Fibroblast of lung (primary cell): ENCODE data around the gene BASP1. TPM values are rescaled to one million over a fixed set of nuclear protein-coding genes. Genes with fewer than 3 reads are reported as not detected.

ENCODE experiments used
- DNase-seq, 2 donors: peaks; one replicate each; pipeline versions ENCODE4 v3.0.0 to v3.0.0-alpha.2; 2010; ENCODE audit warnings: low read depth in 2 of 2
- H2AFZ ChIP-seq: 2 replicates; pipeline ENCODE4 v1.5.1; 2012; ENCODE audit warnings: low read length, control low read depth, inconsistent platforms
- H3K27ac ChIP-seq: 2 replicates; pipeline ENCODE4 v1.5.1; 2011; ENCODE audit warnings: low read length, control low read depth; ENCODE audit not compliant: insufficient read depth
- H3K27me3 ChIP-seq: 2 replicates; pipeline ENCODE4 v1.5.1; 2011; ENCODE audit warnings: mild to moderate bottlenecking, low read length; ENCODE audit not compliant: control insufficient read depth, insufficient read depth
- H3K36me3 ChIP-seq: 2 replicates; pipeline ENCODE4 v1.5.1; 2011; ENCODE audit warnings: low read length; ENCODE audit not compliant: control insufficient read depth, insufficient read depth
- H3K4me1 ChIP-seq: 2 replicates; pipeline ENCODE4 v1.5.1; 2011; ENCODE audit warnings: low read length; ENCODE audit not compliant: control insufficient read depth, insufficient read depth; ENCODE audit errors: extremely low read depth
- H3K4me2 ChIP-seq: 2 replicates; pipeline ENCODE4 v1.5.1; 2011; ENCODE audit warnings: low read length, control low read depth; ENCODE audit not compliant: insufficient read depth; ENCODE audit errors: extremely low read depth
- H3K4me3 ChIP-seq, 4 experiments: fragments of 200-600 bp in 1 of 4; sonication (generic) in 1 of 4; replicated peaks in 1 of 4; 2 replicates each; pipeline ENCODE4 v1.5.1; 2011 to 2016; ENCODE audit warnings: low read length in 4 of 4, low read depth in 3 of 4, mild to moderate bottlenecking in 3 of 4, control low read depth in 2 of 4, inconsistent platforms in 1 of 4, mixed read lengths in 1 of 4; ENCODE audit not compliant: insufficient read depth in 1 of 4; ENCODE audit errors: control extremely low read depth in 1 of 4
- H3K79me2 ChIP-seq: 2 replicates; pipeline ENCODE4 v1.5.1; 2012; ENCODE audit warnings: mild to moderate bottlenecking, low read length, inconsistent platforms; ENCODE audit not compliant: control insufficient read depth, insufficient read depth
- H3K9ac ChIP-seq: 2 replicates; pipeline ENCODE4 v1.5.1; 2011; ENCODE audit warnings: mild to moderate bottlenecking, low read length, control low read depth; ENCODE audit not compliant: insufficient read depth
- H3K9me3 ChIP-seq: 2 replicates; pipeline ENCODE4 v1.5.1; 2012; ENCODE audit warnings: low read depth, low read length; ENCODE audit not compliant: control insufficient read depth, insufficient read depth
- H4K20me1 ChIP-seq: 2 replicates; pipeline ENCODE4 v1.5.1; 2011; ENCODE audit warnings: low read length; ENCODE audit not compliant: control insufficient read depth, insufficient read depth; ENCODE audit errors: extremely low read depth
- EZH2 ChIP-seq: IDR thresholded peaks from 2 replicates; pipeline ENCODE4 v1.5.1; 2012; ENCODE audit warnings: low read length, control low read depth, mild to moderate bottlenecking; ENCODE audit errors: missing control alignments
- polyA plus RNA-seq, 2 donors: library from polyadenylated mRNA; depleted of rRNA in 1 of 2; stranded (reverse) in 1 of 2; unstranded in 1 of 2; fragments of >200 nt; gene quantifications; 2 replicates each; pipeline ENCODE4 v1.2.1, GENCODE V29; 2011 to 2012; ENCODE audit warnings: missing spikeins in 1 of 2
- total RNA-seq: library from RNA; depleted of rRNA; stranded (reverse); fragments of >200 nt; gene quantifications from 2 replicates; pipeline ENCODE4 v1.2.1, GENCODE V29; 2014
- TF ChIP-seq, protein P1 (sequence below), 2 donors: IDR thresholded peaks in 1 of 2; conservative IDR thresholded peaks in 1 of 2; 1 replicate in 1 of 2; 2 replicates in 1 of 2; pipeline ENCODE4 v1.5.1; 2011 to 2012; ENCODE audit warnings: low read length in 2 of 2, control low read depth in 1 of 2, inconsistent platforms in 1 of 2, low read depth in 1 of 2, mild to moderate bottlenecking in 1 of 2

The BASP1 gene
- total and polyA plus RNA-seq, 2 donors (not counting 1 experiment from before 2014, with no cell fraction given): 186 to 248 TPM

- no peaks in the 10 kb centered on the region for H4K20me1 ChIP-seq
- H2AFZ ChIP-seq: no peak overlapping the region
- TF ChIP-seq EZH2: no peak
- TF ChIP-seq, protein P1, sequence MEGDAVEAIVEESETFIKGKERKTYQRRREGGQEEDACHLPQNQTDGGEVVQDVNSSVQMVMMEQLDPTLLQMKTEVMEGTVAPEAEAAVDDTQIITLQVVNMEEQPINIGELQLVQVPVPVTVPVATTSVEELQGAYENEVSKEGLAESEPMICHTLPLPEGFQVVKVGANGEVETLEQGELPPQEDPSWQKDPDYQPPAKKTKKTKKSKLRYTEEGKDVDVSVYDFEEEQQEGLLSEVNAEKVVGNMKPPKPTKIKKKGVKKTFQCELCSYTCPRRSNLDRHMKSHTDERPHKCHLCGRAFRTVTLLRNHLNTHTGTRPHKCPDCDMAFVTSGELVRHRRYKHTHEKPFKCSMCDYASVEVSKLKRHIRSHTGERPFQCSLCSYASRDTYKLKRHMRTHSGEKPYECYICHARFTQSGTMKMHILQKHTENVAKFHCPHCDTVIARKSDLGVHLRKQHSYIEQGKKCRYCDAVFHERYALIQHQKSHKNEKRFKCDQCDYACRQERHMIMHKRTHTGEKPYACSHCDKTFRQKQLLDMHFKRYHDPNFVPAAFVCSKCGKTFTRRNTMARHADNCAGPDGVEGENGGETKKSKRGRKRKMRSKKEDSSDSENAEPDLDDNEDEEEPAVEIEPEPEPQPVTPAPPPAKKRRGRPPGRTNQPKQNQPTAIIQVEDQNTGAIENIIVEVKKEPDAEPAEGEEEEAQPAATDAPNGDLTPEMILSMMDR (conservative IDR thresholded peaks at IDR 0.05 in 1 of 2, IDR thresholded peaks at IDR 0.05 in 1 of 2; ENCODE audit: low read depth in 1 of 2, low read length in 2 of 2): no peak
- no peak overlapping the region for H3K4me3 ChIP-seq
- no peak overlapping the region for H3K27ac ChIP-seq
- H3K27me3 ChIP-seq: no peaks in the 10 kb centered on the region
- DNase-seq: no peak
- no peaks in the 10 kb centered on the region for H3K79me2 ChIP-seq
- no peak overlapping the region for H3K4me2 ChIP-seq
- H3K36me3 ChIP-seq: no peaks in the 10 kb centered on the region
- peaks cover 5% of the 10 kb centered on the region for H3K4me1 ChIP-seq
- H3K9me3 ChIP-seq: no peaks in the 10 kb centered on the region
- no peak overlapping the region for H3K9ac ChIP-seq
Measured at GRCh38 chr5:17174965-17175364, 42.5 kb upstream of the BASP1 start.

DNA sequence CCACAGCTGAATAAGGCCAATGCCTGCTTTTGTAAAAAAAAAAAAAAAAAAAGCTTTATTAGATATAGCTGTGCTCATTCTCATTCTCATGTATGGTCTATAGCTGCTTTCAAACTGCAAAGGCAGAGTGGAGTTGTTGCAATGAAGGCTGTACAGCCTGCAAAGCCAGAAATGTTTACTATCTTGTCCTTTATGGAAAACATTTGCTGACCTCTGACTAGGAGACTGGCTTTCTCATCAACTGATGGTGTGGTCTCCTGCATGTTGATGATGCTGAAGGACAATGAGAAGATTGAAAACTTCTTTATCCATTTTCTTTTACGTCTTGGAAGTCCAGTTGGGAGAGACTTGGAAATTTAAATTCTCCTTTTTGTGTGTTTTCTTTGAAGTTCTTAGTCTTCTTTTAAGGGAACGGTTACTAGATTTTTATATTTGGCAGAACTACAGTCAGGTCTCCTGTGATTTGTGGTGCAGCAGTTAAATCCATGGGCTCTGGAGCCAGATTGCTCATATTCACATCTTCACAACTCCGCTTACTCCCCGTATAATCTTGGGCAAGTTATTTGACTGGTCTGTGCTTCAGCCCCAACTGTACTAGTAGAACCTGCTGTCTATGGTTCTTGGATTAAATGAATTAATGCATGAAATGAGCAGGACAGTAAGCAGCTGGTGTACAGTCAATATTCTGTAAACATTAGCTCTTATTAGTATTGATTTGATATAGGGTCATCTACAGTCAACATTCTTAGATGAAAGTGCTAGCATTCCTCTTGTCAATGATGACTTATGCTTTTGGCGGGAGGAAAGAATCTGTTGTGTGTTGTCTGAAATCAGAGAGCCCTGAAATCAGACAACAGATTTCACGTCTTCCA lies 39.7 kb upstream of the BASP1 start:
- Histone ChIP-seq H2AFZ (no peak overlapping the region), H3K27ac (no peak overlapping the region), H3K4me1 (peaks cover 20% of the 10 kb centered on the region), H3K4me2 (no peak overlapping the region), H3K27me3 (no peaks in the 10 kb centered on the region), H3K9ac (no peak overlapping the region), H3K36me3 (no peaks in the 10 kb centered on the region), H3K9me3 (no peaks in the 10 kb centered on the region), H4K20me1 (no peaks in the 10 kb centered on the region), H3K4me3 (no peak overlapping the region), H3K79me2 (no peaks in the 10 kb centered on the region)
- no peak for TF ChIP-seq EZH2
- TF ChIP-seq, protein P1 (conservative IDR thresholded peaks at IDR 0.05 in 1 of 2, IDR thresholded peaks at IDR 0.05 in 1 of 2; ENCODE audit: low read depth in 1 of 2, low read length in 2 of 2): no peak
- no peak for DNase-seq

DNA sequence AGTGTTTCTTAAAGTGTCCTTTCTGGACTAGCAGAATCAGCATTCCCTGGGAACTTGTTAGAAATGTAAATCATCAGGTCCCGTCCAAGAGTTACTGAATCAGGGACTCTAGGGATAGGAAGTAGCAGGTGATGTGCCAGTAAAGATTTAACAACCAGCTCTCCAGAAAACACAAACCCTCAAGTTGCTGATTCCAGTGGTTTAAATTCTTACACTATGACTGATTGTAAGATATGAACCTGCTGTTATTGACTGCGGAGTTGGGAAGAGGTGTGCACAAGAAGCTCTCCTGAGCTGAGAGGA lies 39.1 kb upstream of the BASP1 start:
- no peak overlapping the region for H3K27ac ChIP-seq

More for the DNA sequence above, 39.1 kb upstream of the BASP1 start:
- no peak overlapping the region for H3K4me2 ChIP-seq
- DNase-seq: peak in 1 of 2 donors; percentile 74
- no peak overlapping the region for H2AFZ ChIP-seq
- H3K27me3 ChIP-seq: no peaks in the 10 kb centered on the region
- peaks cover 20% of the 10 kb centered on the region for H3K4me1 ChIP-seq
- no peak overlapping the region for H3K4me3 ChIP-seq
- H3K79me2 ChIP-seq: no peaks in the 10 kb centered on the region
- no peaks in the 10 kb centered on the region for H3K36me3 ChIP-seq
- no peaks in the 10 kb centered on the region for H4K20me1 ChIP-seq
- no peak overlapping the region for H3K9ac ChIP-seq
- no peaks in the 10 kb centered on the region for H3K9me3 ChIP-seq
- TF ChIP-seq, protein P1 (conservative IDR thresholded peaks at IDR 0.05 in 1 of 2, IDR thresholded peaks at IDR 0.05 in 1 of 2; ENCODE audit: low read depth in 1 of 2, low read length in 2 of 2): no peak
- no peak for TF ChIP-seq EZH2
